ACC112 (cell line): ENCODE data around the gene RRP1B.
A peak's percentile ranks its signal among the peaks of the same experiment; 100 is the strongest.
"Not testable (repeated sequence)": the region's sequence is repeated elsewhere in the genome, so short reads cannot be mapped to it uniquely, and the experiment has no call there.

ENCODE experiments used
- H2AFZ ChIP-seq: fragments of 200-600 bp; sonication (generic); one replicate; pipeline ENCODE4 v1.6.0; 2017; ENCODE audit warnings: antibody characterized with exemption, low read length; ENCODE audit not compliant: unreplicated experiment
- H3K27ac ChIP-seq: fragments of 200-600 bp; sonication (generic); 2 replicates; pipeline ENCODE4 v1.5.1; 2014; ENCODE audit warnings: low read depth, mild to moderate bottlenecking, antibody characterized with exemption, low read length, moderate library complexity
- H3K27me3 ChIP-seq: fragments of 200-600 bp; sonication (generic); 2 replicates; pipeline ENCODE4 v1.6.1; 2014; ENCODE audit warnings: mild to moderate bottlenecking, antibody characterized with exemption, low read length, moderate library complexity, mixed read lengths; ENCODE audit not compliant: insufficient read depth
- H3K36me3 ChIP-seq: fragments of 200-600 bp; sonication (generic); 2 replicates; pipeline ENCODE4 v1.6.1; 2016; ENCODE audit warnings: mild to moderate bottlenecking, antibody characterized with exemption, low read length, moderate library complexity, mixed read lengths; ENCODE audit not compliant: insufficient read depth
- H3K4me1 ChIP-seq: fragments of 200-600 bp; sonication (generic); one replicate; pipeline ENCODE4 v1.6.1; 2016; ENCODE audit warnings: low read length, mixed read lengths; ENCODE audit not compliant: insufficient read depth, unreplicated experiment, control insufficient read depth
- H3K4me3 ChIP-seq: fragments of 200-600 bp; sonication (generic); 2 replicates; pipeline ENCODE4 v1.5.1; 2014; ENCODE audit warnings: mild to moderate bottlenecking, low read depth, low read length
- H3K79me2 ChIP-seq: fragments of 200-600 bp; sonication (generic); one replicate; pipeline ENCODE4 v1.6.0; 2016; ENCODE audit warnings: low read length; ENCODE audit not compliant: control insufficient read depth, unreplicated experiment, insufficient read depth

RRP1B gene

DNA sequence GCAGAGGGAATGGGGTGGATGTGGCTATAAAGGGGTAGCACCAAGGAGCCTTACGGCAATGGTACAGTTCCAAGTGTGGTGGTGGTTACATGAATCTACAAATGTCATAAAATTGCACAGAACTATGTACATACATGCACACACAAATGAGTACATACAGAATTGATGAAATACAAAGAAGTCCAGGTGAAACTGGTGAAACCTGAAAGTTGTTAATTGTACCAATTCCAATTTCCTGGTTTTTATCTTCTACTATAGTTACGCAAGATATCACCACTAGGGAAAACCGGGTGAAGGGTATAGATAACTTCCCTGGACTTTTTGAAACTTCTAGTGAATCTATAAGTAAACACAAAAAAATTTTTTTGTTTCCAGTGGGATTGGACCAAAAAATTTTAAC lies 19.0 kb upstream of the RRP1B start:
- Histone ChIP-seq H3K27ac (peak overlapping the region; percentile 83), H2AFZ (no peak overlapping the region), H3K36me3 (no peaks in the 10 kb centered on the region), H3K79me2 (no peaks in the 10 kb centered on the region), H3K4me3 (no peak overlapping the region), H3K4me1 (peaks cover 26% of the 10 kb centered on the region), H3K27me3 (no peaks in the 10 kb centered on the region)

GRCh38 chr21:43643193-43643592 lies 16.2 kb upstream of the RRP1B start:
- Histone ChIP-seq H3K79me2 (no peaks in the 10 kb centered on the region), H3K36me3 (no peaks in the 10 kb centered on the region), H3K4me1 (peaks cover 36% of the 10 kb centered on the region), H2AFZ (no peak overlapping the region), H3K4me3 (no peak overlapping the region), H3K27ac (no peak overlapping the region), H3K27me3 (no peaks in the 10 kb centered on the region)

DNA sequence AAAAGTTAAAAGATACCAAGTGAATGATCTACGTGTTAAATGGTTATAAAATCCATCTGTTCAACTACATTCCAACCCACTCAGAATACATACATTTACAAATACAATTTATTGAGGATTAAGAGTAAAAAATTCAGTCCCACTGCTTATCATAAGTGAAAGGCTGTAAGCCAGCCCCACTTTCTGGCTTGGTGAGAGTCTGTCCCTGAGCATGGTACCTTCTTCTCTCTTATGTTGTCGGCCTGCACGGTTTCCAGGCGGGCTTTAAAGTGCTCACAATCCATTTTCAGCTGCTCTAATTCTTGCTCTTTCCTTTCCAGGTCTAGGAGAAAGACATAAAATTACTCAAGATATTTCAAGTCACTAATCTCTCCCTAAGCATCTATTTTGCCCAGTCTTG lies 15.3 kb upstream of the RRP1B start:
- Histone ChIP-seq H3K36me3 (no peaks in the 10 kb centered on the region), H3K27ac (peak overlapping the region; percentile 83), H3K4me3 (peak overlapping the region; percentile 56), H3K4me1 (peaks cover 36% of the 10 kb centered on the region), H3K79me2 (no peaks in the 10 kb centered on the region), H2AFZ (peak overlapping the region; percentile 77), H3K27me3 (no peaks in the 10 kb centered on the region)

DNA sequence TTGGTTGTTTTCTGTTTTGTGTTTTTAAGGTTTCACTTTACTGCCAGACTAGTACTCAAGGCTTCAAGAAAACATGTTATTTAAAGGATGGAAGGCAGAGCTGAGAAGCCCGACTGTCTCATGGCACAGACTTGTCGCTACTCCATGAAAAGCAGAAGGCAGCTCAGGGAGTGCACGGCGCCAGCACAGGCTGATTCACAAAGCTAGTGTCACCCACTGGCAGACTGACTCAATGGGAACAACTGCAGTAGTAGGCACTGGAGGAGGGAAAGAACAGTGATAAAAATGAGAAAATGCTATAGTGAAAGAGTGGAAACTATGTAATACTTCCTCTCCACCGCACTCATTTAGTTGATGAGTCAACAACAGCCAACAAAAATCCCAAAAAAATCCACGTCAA lies 14.8 kb upstream of the RRP1B start:
- H3K27ac ChIP-seq: peak overlapping the region; percentile 83
- peaks cover 31% of the 10 kb centered on the region for H3K4me1 ChIP-seq
- no peaks in the 10 kb centered on the region for H3K27me3 ChIP-seq
- peak overlapping the region; percentile 56 for H3K4me3 ChIP-seq
- H3K79me2 ChIP-seq: no peaks in the 10 kb centered on the region
- peak overlapping the region; percentile 77 for H2AFZ ChIP-seq
- no peaks in the 10 kb centered on the region for H3K36me3 ChIP-seq

- Histone ChIP-seq H3K79me2 (no peaks in the 10 kb centered on the region), H3K27ac (peak overlapping the region; percentile 83), H3K4me1 (peaks cover 25% of the 10 kb centered on the region)
Observed at GRCh38 chr21:43645136-43645891, 14.0 kb upstream of the RRP1B start.

GRCh38 chr21:43645976-43646375 lies 13.4 kb upstream of the RRP1B start:
- Histone ChIP-seq H2AFZ (peak overlapping the region; percentile 53), H3K27ac (peak overlapping the region; percentile 83), H3K36me3 (no peaks in the 10 kb centered on the region), H3K4me3 (peak overlapping the region; percentile 57), H3K4me1 (peaks cover 23% of the 10 kb centered on the region), H3K27me3 (no peaks in the 10 kb centered on the region), H3K79me2 (no peaks in the 10 kb centered on the region)

More at GRCh38 chr21:43645136-43645891, 14.0 kb upstream of the RRP1B start:
- H3K36me3 ChIP-seq: no peaks in the 10 kb centered on the region
- H3K27me3 ChIP-seq: no peaks in the 10 kb centered on the region
- peak overlapping the region; percentile 53 for H2AFZ ChIP-seq
- peak overlapping the region; percentile 57 for H3K4me3 ChIP-seq

- H3K79me2 ChIP-seq: no peaks in the 10 kb centered on the region
- peak overlapping the region; percentile 53 for H2AFZ ChIP-seq
- peak overlapping the region; percentile 83 for H3K27ac ChIP-seq
- peaks cover 24% of the 10 kb centered on the region for H3K4me1 ChIP-seq
- H3K4me3 ChIP-seq: peak overlapping the region; percentile 33
- no peaks in the 10 kb centered on the region for H3K27me3 ChIP-seq
- no peaks in the 10 kb centered on the region for H3K36me3 ChIP-seq
Observed at GRCh38 chr21:43646550-43647260, 12.7 kb upstream of the RRP1B start.

DNA sequence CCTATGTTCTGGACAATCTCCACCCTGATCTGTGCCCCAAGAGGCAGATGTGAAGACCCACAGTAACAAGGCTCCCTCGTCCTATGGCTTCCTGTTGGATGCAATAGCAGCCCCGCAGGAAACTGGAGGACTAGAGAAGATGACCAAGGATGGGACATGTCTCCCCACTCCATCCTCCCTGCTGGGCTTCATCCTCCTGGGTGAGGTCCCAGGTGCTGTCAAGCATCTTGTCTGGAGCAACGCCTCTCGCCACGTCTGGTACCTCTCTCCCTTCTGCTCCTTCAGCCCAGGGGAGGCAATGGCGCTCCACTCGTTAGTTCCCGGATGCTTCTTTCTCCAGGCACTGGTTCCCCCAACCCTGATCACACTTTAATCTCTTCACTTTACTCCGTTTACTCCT lies 11.2 kb upstream of the RRP1B start:
- no peak overlapping the region for H2AFZ ChIP-seq
- H3K4me1 ChIP-seq: peaks cover 27% of the 10 kb centered on the region
- H3K79me2 ChIP-seq: no peaks in the 10 kb centered on the region
- no peak overlapping the region for H3K4me3 ChIP-seq
- no peak overlapping the region for H3K27ac ChIP-seq
- no peaks in the 10 kb centered on the region for H3K36me3 ChIP-seq
- H3K27me3 ChIP-seq: no peaks in the 10 kb centered on the region

DNA sequence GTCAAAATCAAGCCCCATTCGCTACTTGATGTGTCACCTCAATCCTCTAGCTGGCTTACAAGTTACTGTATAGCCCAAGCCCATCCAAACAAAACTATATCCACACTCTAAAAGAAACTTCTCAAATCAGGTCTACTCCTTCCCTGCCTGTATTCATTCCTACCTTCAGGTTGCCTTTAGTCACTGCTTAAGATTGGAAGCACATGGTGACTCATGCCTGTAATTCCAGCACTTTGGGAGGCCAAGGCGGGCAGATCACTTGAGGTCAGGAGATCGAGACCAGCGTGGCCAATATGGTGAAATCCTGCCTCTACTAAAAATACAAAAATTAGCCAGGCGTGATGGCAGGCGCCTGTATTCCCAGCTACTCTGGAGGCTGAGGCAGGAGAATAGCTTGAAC lies 7.4 kb upstream of the RRP1B start:
- H3K27ac ChIP-seq, H3K4me3 ChIP-seq, H2AFZ ChIP-seq, H3K79me2 ChIP-seq, H3K27me3 ChIP-seq, H3K36me3 ChIP-seq: not testable (repeated sequence)
- H3K4me1 ChIP-seq: peaks cover 17% of the 10 kb centered on the region

GRCh38 chr21:43652616-43653015 lies 6.7 kb upstream of the RRP1B start:
- H3K79me2 ChIP-seq: no peaks in the 10 kb centered on the region
- H3K27me3 ChIP-seq: no peaks in the 10 kb centered on the region
- H2AFZ ChIP-seq: no peak overlapping the region
- no peak overlapping the region for H3K4me3 ChIP-seq
- H3K36me3 ChIP-seq: no peaks in the 10 kb centered on the region
- peaks cover 17% of the 10 kb centered on the region for H3K4me1 ChIP-seq
- no peak overlapping the region for H3K27ac ChIP-seq

GRCh38 chr21:43653626-43654025 lies 5.7 kb upstream of the RRP1B start:
- no peak overlapping the region for H3K27ac ChIP-seq
- no peaks in the 10 kb centered on the region for H3K79me2 ChIP-seq
- no peaks in the 10 kb centered on the region for H3K27me3 ChIP-seq
- H2AFZ ChIP-seq: no peak overlapping the region
- H3K4me1 ChIP-seq: peaks cover 17% of the 10 kb centered on the region
- no peak overlapping the region for H3K4me3 ChIP-seq
- H3K36me3 ChIP-seq: no peaks in the 10 kb centered on the region
